Measurements from ENCODE around the gene PRKCH.

GRCh38 chr14:61582815-61583214 lies 261.4 kb downstream of the PRKCH start:
- TF ChIP-seq CTCF (IDR thresholded peaks at IDR 0.05), result no peak
- no peak for TF ChIP-seq POLR2AphosphoS5 (IDR thresholded peaks at IDR 0.05; ENCODE audit: insufficient read depth in 1 of 2, low read depth in 1 of 2)
